SK-N-SH treated with all-trans-retinoic acid at 6 μM for 48 hours (cell line): ENCODE results near the gene SALL1.

Experiments
- ARNTL ChIP-seq: fragments of 450-650 bp; formaldehyde crosslinking; IDR thresholded peaks from 2 replicates; pipeline ENCODE4 v1.5.0; 2020; ENCODE audit warnings: low read depth, mild to moderate bottlenecking, moderate library complexity, borderline replicate concordance
- BACH2 ChIP-seq: fragments of 250-450 bp; sonication (Bioruptor Pico); IDR thresholded peaks from 2 replicates; pipeline ENCODE4 v1.9.0; 2021; ENCODE audit warnings: mild to moderate bottlenecking, borderline replicate concordance
- CREB5 ChIP-seq: fragments of 250-450 bp; sonication (Bioruptor Pico); IDR thresholded peaks from 2 replicates; pipeline ENCODE4 v1.5.1; 2020; ENCODE audit warnings: low read depth, mild to moderate bottlenecking, moderate library complexity
- CSRNP3 ChIP-seq: fragments of 250-450 bp; sonication (Bioruptor Pico); IDR thresholded peaks from 2 replicates; pipeline ENCODE4 v1.5.1; 2021; ENCODE audit warnings: mild to moderate bottlenecking, moderate library complexity
- GLIS3 ChIP-seq: fragments of 250-450 bp; sonication (Bioruptor Pico); IDR thresholded peaks from 2 replicates; pipeline ENCODE4 v1.5.0; 2020; ENCODE audit warnings: mild to moderate bottlenecking, moderate library complexity
- PATZ1 ChIP-seq: fragments of 250-450 bp; sonication (Bioruptor Pico); IDR thresholded peaks from 2 replicates; pipeline ENCODE4 v1.8.0; 2020; ENCODE audit warnings: mild to moderate bottlenecking, moderate library complexity, borderline replicate concordance
- POU6F1 ChIP-seq: fragments of 250-450 bp; sonication (Bioruptor Pico); IDR thresholded peaks from 2 replicates; pipeline ENCODE4 v1.8.0; 2021; ENCODE audit warnings: low read depth, mild to moderate bottlenecking, moderate library complexity, borderline replicate concordance
- SNAI2 ChIP-seq: fragments of 250-450 bp; sonication (Bioruptor Pico); IDR thresholded peaks from 2 replicates; pipeline ENCODE4 v1.5.0; 2020; ENCODE audit warnings: mild to moderate bottlenecking, moderate library complexity
- TCF4 ChIP-seq: fragments of 250-450 bp; sonication (Bioruptor Pico); IDR thresholded peaks from 2 replicates; pipeline ENCODE4 v1.8.0; 2021; ENCODE audit warnings: mild to moderate bottlenecking, moderate library complexity, borderline replicate concordance
- TOX ChIP-seq: fragments of 250-450 bp; sonication (Bioruptor Pico); IDR thresholded peaks from 2 replicates; pipeline ENCODE4 v1.8.0; 2021; ENCODE audit warnings: mild to moderate bottlenecking, moderate library complexity, borderline replicate concordance
- TSHZ2 ChIP-seq: fragments of 250-450 bp; sonication (Bioruptor Pico); IDR thresholded peaks from 2 replicates; pipeline ENCODE4 v1.5.0; 2020; ENCODE audit warnings: mild to moderate bottlenecking, moderate library complexity
- ZNF565 ChIP-seq: fragments of 450-650 bp; formaldehyde crosslinking; conservative IDR thresholded peaks from 2 replicates; pipeline ENCODE4 v1.5.0; 2020; ENCODE audit warnings: low read depth, mild to moderate bottlenecking, moderate library complexity
- ZNF70 ChIP-seq: fragments of 450-650 bp; formaldehyde crosslinking; IDR thresholded peaks from 2 replicates; pipeline ENCODE4 v1.5.0; 2020; ENCODE audit warnings: mild to moderate bottlenecking, moderate library complexity

GRCh38 chr16:51137097-51137496, 14.0 kb downstream of the SALL1 start:
- TF ChIP-seq ZNF70 (CRISPR knock-in tag) (no peak), GLIS3 (CRISPR knock-in tag) (no peak), ZNF565 (CRISPR knock-in tag) (no peak), TOX (CRISPR knock-in tag) (no peak), TSHZ2 (no peak), CREB5 (CRISPR knock-in tag) (no peak), POU6F1 (no peak), CSRNP3 (CRISPR knock-in tag) (no peak), TCF4 (no peak), BACH2 (CRISPR knock-in tag) (no peak), SNAI2 (no peak), PATZ1 (CRISPR knock-in tag) (no peak), ARNTL (CRISPR knock-in tag) (no peak)
